ENCODE results near the gene TTC28.

TTC28 gene

GRCh38 chr22:28296452-28296851 is 383.2 kb downstream of the TTC28 start:
- Histone ChIP-seq H3K36me3 (ENCODE audit: control insufficient read depth, insufficient read depth, low read length) (no peaks in the 10 kb centered on the region), H3K27ac (ENCODE audit: insufficient read depth, low read length, poor library complexity, severe bottlenecking) (no peak overlapping the region), H3K27me3 (replicated peaks; ENCODE audit: control insufficient read depth, insufficient read depth, low read length, poor library complexity, severe bottlenecking) (peaks cover 4% of the 10 kb centered on the region), H3K4me3 (ENCODE audit: insufficient read depth, low read depth, low read length, poor library complexity, severe bottlenecking) (no peak overlapping the region), H3K9me3 (ENCODE audit: control insufficient read depth, low read length) (no peaks in the 10 kb centered on the region), H3K4me1 (ENCODE audit: control insufficient read depth, insufficient read depth, low read length, poor library complexity, severe bottlenecking) (no peaks in the 10 kb centered on the region)
- DNase-seq, result no peak

- Histone ChIP-seq H3K27ac (ENCODE audit: insufficient read depth, low read length, poor library complexity, severe bottlenecking) (no peak overlapping the region), H3K4me3 (ENCODE audit: insufficient read depth, low read depth, low read length, poor library complexity, severe bottlenecking) (no peak overlapping the region), H3K36me3 (ENCODE audit: control insufficient read depth, insufficient read depth, low read length) (no peaks in the 10 kb centered on the region), H3K27me3 (replicated peaks; ENCODE audit: control insufficient read depth, insufficient read depth, low read length, poor library complexity, severe bottlenecking) (no peaks in the 10 kb centered on the region), H3K9me3 (ENCODE audit: control insufficient read depth, low read length) (no peaks in the 10 kb centered on the region), H3K4me1 (ENCODE audit: control insufficient read depth, insufficient read depth, low read length, poor library complexity, severe bottlenecking) (no peaks in the 10 kb centered on the region)
- DNase-seq, result no peak
These were observed 396.5 kb downstream of the TTC28 start for GRCh38 chr22:28283068-28283654.

GRCh38 chr22:28282405-28283067 is 397.1 kb downstream of the TTC28 start:
- no peak for DNase-seq
- Histone ChIP-seq H3K4me1 (ENCODE audit: control insufficient read depth, insufficient read depth, low read length, poor library complexity, severe bottlenecking) (no peaks in the 10 kb centered on the region), H3K36me3 (ENCODE audit: control insufficient read depth, insufficient read depth, low read length) (no peaks in the 10 kb centered on the region), H3K4me3 (ENCODE audit: insufficient read depth, low read depth, low read length, poor library complexity, severe bottlenecking) (no peak overlapping the region), H3K9me3 (ENCODE audit: control insufficient read depth, low read length) (no peaks in the 10 kb centered on the region), H3K27me3 (replicated peaks; ENCODE audit: control insufficient read depth, insufficient read depth, low read length, poor library complexity, severe bottlenecking) (no peaks in the 10 kb centered on the region), H3K27ac (ENCODE audit: insufficient read depth, low read length, poor library complexity, severe bottlenecking) (no peak overlapping the region)

DNA sequence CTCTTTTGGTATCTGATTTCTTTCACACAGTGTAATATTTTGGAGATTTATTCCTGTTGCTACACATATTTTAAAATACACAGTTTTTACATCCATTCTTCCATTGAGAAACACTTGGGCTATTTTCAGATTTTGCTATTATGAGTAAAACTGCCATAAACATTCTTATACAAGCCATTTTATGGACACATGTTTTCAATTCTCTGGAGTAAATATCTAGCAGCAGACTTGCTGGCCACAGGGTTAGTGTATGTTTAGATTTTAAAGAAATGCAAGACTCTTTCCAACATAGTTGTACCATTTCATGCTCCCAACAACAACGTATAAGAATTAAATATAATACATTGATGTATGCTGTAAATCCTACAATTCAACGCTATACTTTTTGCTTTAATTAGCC is 399.8 kb downstream of the TTC28 start:
- no peak for DNase-seq
- Histone ChIP-seq H3K4me1 (ENCODE audit: control insufficient read depth, insufficient read depth, low read length, poor library complexity, severe bottlenecking) (no peaks in the 10 kb centered on the region), H3K36me3 (ENCODE audit: control insufficient read depth, insufficient read depth, low read length) (no peaks in the 10 kb centered on the region), H3K27me3 (replicated peaks; ENCODE audit: control insufficient read depth, insufficient read depth, low read length, poor library complexity, severe bottlenecking) (no peaks in the 10 kb centered on the region), H3K4me3 (ENCODE audit: insufficient read depth, low read depth, low read length, poor library complexity, severe bottlenecking) (no peak overlapping the region), H3K9me3 (ENCODE audit: control insufficient read depth, low read length) (no peaks in the 10 kb centered on the region), H3K27ac (ENCODE audit: insufficient read depth, low read length, poor library complexity, severe bottlenecking) (no peak overlapping the region)

DNA sequence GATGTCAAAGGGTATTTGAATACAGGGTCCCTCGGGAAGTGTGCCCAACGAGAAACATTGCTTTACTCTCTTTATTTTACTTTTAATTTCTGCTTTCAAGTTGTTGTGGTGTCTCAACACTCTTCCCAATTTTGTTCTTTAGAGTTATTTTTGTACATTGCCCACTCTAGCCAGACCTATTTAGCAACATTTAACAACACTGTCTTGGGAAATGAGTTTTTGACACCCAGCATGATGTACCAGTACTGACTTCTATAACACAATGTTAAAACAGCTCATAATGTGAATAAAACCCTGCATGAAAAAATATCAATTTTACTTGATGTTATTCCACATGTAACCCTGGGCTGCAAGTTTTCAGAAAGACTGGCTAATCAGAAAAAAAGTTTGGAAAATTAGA is 410.4 kb downstream of the TTC28 start:
- DNase-seq, result no peak
- no peak overlapping the region for H3K27ac ChIP-seq (ENCODE audit: insufficient read depth, low read length, poor library complexity, severe bottlenecking)

GRCh38 chr22:28268850-28269249 is 410.8 kb downstream of the TTC28 start:
- no peaks in the 10 kb centered on the region for H3K4me1 ChIP-seq (ENCODE audit: control insufficient read depth, insufficient read depth, low read length, poor library complexity, severe bottlenecking)
- no peak for DNase-seq
- no peak overlapping the region for H3K27ac ChIP-seq (ENCODE audit: insufficient read depth, low read length, poor library complexity, severe bottlenecking)
- H3K9me3 ChIP-seq (ENCODE audit: control insufficient read depth, low read length), result no peaks in the 10 kb centered on the region
- H3K4me3 ChIP-seq (ENCODE audit: insufficient read depth, low read depth, low read length, poor library complexity, severe bottlenecking), result no peak overlapping the region
- no peaks in the 10 kb centered on the region for H3K36me3 ChIP-seq (ENCODE audit: control insufficient read depth, insufficient read depth, low read length)
- no peaks in the 10 kb centered on the region for H3K27me3 ChIP-seq (replicated peaks; ENCODE audit: control insufficient read depth, insufficient read depth, low read length, poor library complexity, severe bottlenecking)

More for the DNA sequence above, 410.4 kb downstream of the TTC28 start:
- no peaks in the 10 kb centered on the region for H3K4me1 ChIP-seq (ENCODE audit: control insufficient read depth, insufficient read depth, low read length, poor library complexity, severe bottlenecking)
- H3K27me3 ChIP-seq (replicated peaks; ENCODE audit: control insufficient read depth, insufficient read depth, low read length, poor library complexity, severe bottlenecking), result no peaks in the 10 kb centered on the region
- H3K9me3 ChIP-seq (ENCODE audit: control insufficient read depth, low read length), result no peaks in the 10 kb centered on the region
- H3K4me3 ChIP-seq (ENCODE audit: insufficient read depth, low read depth, low read length, poor library complexity, severe bottlenecking), result no peak overlapping the region
- H3K36me3 ChIP-seq (ENCODE audit: control insufficient read depth, insufficient read depth, low read length), result no peaks in the 10 kb centered on the region

- no peak overlapping the region for H3K4me3 ChIP-seq (ENCODE audit: insufficient read depth, low read depth, low read length, poor library complexity, severe bottlenecking)
- H3K27me3 ChIP-seq (replicated peaks; ENCODE audit: control insufficient read depth, insufficient read depth, low read length, poor library complexity, severe bottlenecking), result no peaks in the 10 kb centered on the region
- no peaks in the 10 kb centered on the region for H3K4me1 ChIP-seq (ENCODE audit: control insufficient read depth, insufficient read depth, low read length, poor library complexity, severe bottlenecking)
- H3K36me3 ChIP-seq (ENCODE audit: control insufficient read depth, insufficient read depth, low read length), result no peaks in the 10 kb centered on the region
- no peaks in the 10 kb centered on the region for H3K9me3 ChIP-seq (ENCODE audit: control insufficient read depth, low read length)
- no peak for DNase-seq
- no peak overlapping the region for H3K27ac ChIP-seq (ENCODE audit: insufficient read depth, low read length, poor library complexity, severe bottlenecking)
These were observed 411.5 kb downstream of the TTC28 start for GRCh38 chr22:28268171-28268570.

- H3K27ac ChIP-seq (ENCODE audit: insufficient read depth, low read length, poor library complexity, severe bottlenecking), result no peak overlapping the region
These were observed 419.0 kb downstream of the TTC28 start for GRCh38 chr22:28260619-28261018.

GRCh38 chr22:28259774-28260312 is 419.8 kb downstream of the TTC28 start:
- no peak for DNase-seq
- Histone ChIP-seq H3K36me3 (ENCODE audit: control insufficient read depth, insufficient read depth, low read length) (no peaks in the 10 kb centered on the region), H3K27ac (ENCODE audit: insufficient read depth, low read length, poor library complexity, severe bottlenecking) (no peak overlapping the region), H3K4me1 (ENCODE audit: control insufficient read depth, insufficient read depth, low read length, poor library complexity, severe bottlenecking) (no peaks in the 10 kb centered on the region), H3K4me3 (ENCODE audit: insufficient read depth, low read depth, low read length, poor library complexity, severe bottlenecking) (no peak overlapping the region), H3K9me3 (ENCODE audit: control insufficient read depth, low read length) (no peaks in the 10 kb centered on the region), H3K27me3 (replicated peaks; ENCODE audit: control insufficient read depth, insufficient read depth, low read length, poor library complexity, severe bottlenecking) (no peaks in the 10 kb centered on the region)

More at GRCh38 chr22:28260619-28261018, 419.0 kb downstream of the TTC28 start:
- no peak for DNase-seq
- Histone ChIP-seq H3K9me3 (ENCODE audit: control insufficient read depth, low read length) (no peaks in the 10 kb centered on the region), H3K4me1 (ENCODE audit: control insufficient read depth, insufficient read depth, low read length, poor library complexity, severe bottlenecking) (no peaks in the 10 kb centered on the region), H3K4me3 (ENCODE audit: insufficient read depth, low read depth, low read length, poor library complexity, severe bottlenecking) (no peak overlapping the region), H3K27me3 (replicated peaks; ENCODE audit: control insufficient read depth, insufficient read depth, low read length, poor library complexity, severe bottlenecking) (no peaks in the 10 kb centered on the region), H3K36me3 (ENCODE audit: control insufficient read depth, insufficient read depth, low read length) (no peaks in the 10 kb centered on the region)

DNA sequence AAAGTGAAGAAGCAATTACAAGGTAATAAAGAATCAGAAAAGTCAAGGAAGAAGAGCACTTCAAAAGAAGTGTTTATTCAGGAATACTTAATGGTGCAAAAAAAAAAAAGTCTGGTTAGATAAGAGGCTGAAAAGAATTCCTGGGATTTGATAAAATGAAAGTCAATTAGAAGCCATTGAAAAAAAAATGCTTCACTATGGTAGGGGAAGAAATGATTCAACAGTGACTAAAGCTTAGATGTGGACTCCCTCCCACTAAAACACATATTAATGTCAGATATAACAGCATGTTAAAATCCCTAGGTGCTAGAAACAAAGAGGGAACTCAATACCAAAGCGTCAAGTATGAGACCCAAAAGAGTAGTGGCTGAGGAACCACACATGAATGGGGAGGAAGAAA is 425.2 kb downstream of the TTC28 start:
- Histone ChIP-seq H3K4me3 (ENCODE audit: insufficient read depth, low read depth, low read length, poor library complexity, severe bottlenecking) (no peak overlapping the region), H3K9me3 (ENCODE audit: control insufficient read depth, low read length) (no peaks in the 10 kb centered on the region), H3K4me1 (ENCODE audit: control insufficient read depth, insufficient read depth, low read length, poor library complexity, severe bottlenecking) (no peaks in the 10 kb centered on the region), H3K36me3 (ENCODE audit: control insufficient read depth, insufficient read depth, low read length) (no peaks in the 10 kb centered on the region), H3K27me3 (replicated peaks; ENCODE audit: control insufficient read depth, insufficient read depth, low read length, poor library complexity, severe bottlenecking) (peaks cover 4% of the 10 kb centered on the region), H3K27ac (ENCODE audit: insufficient read depth, low read length, poor library complexity, severe bottlenecking) (no peak overlapping the region)
- no peak for DNase-seq
